ENCODE results near the gene SH2D5.
"Not testable (repeated sequence)": the region's sequence is repeated elsewhere in the genome, so short reads cannot be mapped to it uniquely, and the experiment has no call there.

SH2D5 gene

GRCh38 chr1:20682571-20683236 is 49.8 kb downstream of the SH2D5 start:
- Histone ChIP-seq H4K20me1 (ENCODE audit: insufficient read depth) (no peaks in the 10 kb centered on the region), H3K9ac (no peak overlapping the region), H3K4me2 (no peak overlapping the region), H3K4me1 (ENCODE audit: low read depth, poor library complexity, severe bottlenecking) (peaks cover 18% of the 10 kb centered on the region), H3K36me3 (ENCODE audit: insufficient read depth) (no peaks in the 10 kb centered on the region), H3K27ac (no peak overlapping the region), H3K27me3 (ENCODE audit: insufficient read depth, low read depth) (peaks cover 83% of the 10 kb centered on the region), H2AFZ (ENCODE audit: low read depth) (no peak overlapping the region), H3K79me2 (ENCODE audit: insufficient read depth, low read depth) (no peaks in the 10 kb centered on the region), H3K4me3 (IDR thresholded peaks at IDR 0.05; ENCODE audit: insufficient read depth, low read depth, low read length) (no peak overlapping the region)
- TF ChIP-seq CTCF (conservative IDR thresholded peaks at IDR 0.05; ENCODE audit: low read depth, low read length) = no peak

GRCh38 chr1:20681999-20682398 is 50.5 kb downstream of the SH2D5 start:
- Histone ChIP-seq H4K20me1 (ENCODE audit: insufficient read depth) (no peaks in the 10 kb centered on the region), H3K4me1 (ENCODE audit: low read depth, poor library complexity, severe bottlenecking) (peaks cover 19% of the 10 kb centered on the region), H3K4me3 (IDR thresholded peaks at IDR 0.05; ENCODE audit: insufficient read depth, low read depth, low read length) (no peak overlapping the region), H3K36me3 (ENCODE audit: insufficient read depth) (no peaks in the 10 kb centered on the region), H3K27me3 (ENCODE audit: insufficient read depth, low read depth) (peaks cover 86% of the 10 kb centered on the region), H3K9ac (no peak overlapping the region), H3K79me2 (ENCODE audit: insufficient read depth, low read depth) (no peaks in the 10 kb centered on the region), H3K27ac (no peak overlapping the region), H2AFZ (ENCODE audit: low read depth) (no peak overlapping the region), H3K4me2 (no peak overlapping the region)
- no peak for TF ChIP-seq CTCF (conservative IDR thresholded peaks at IDR 0.05; ENCODE audit: low read depth, low read length)

GRCh38 chr1:20680269-20680668 is 52.2 kb downstream of the SH2D5 start:
- H3K4me3 ChIP-seq (IDR thresholded peaks at IDR 0.05; ENCODE audit: insufficient read depth, low read depth, low read length) = no peak overlapping the region
- no peaks in the 10 kb centered on the region for H4K20me1 ChIP-seq (ENCODE audit: insufficient read depth)
- no peaks in the 10 kb centered on the region for H3K36me3 ChIP-seq (ENCODE audit: insufficient read depth)
- H3K27ac ChIP-seq = no peak overlapping the region
- H3K4me1 ChIP-seq (ENCODE audit: low read depth, poor library complexity, severe bottlenecking) = peaks cover 19% of the 10 kb centered on the region
- peaks cover 87% of the 10 kb centered on the region for H3K27me3 ChIP-seq (ENCODE audit: insufficient read depth, low read depth)
- H3K4me2 ChIP-seq = no peak overlapping the region
- H2AFZ ChIP-seq (ENCODE audit: low read depth) = no peak overlapping the region
- H3K9ac ChIP-seq = no peak overlapping the region
- no peak for TF ChIP-seq CTCF (conservative IDR thresholded peaks at IDR 0.05; ENCODE audit: low read depth, low read length)
- no peaks in the 10 kb centered on the region for H3K79me2 ChIP-seq (ENCODE audit: insufficient read depth, low read depth)

- H3K4me3 ChIP-seq (IDR thresholded peaks at IDR 0.05; ENCODE audit: insufficient read depth, low read depth, low read length) = no peak overlapping the region
- no peak for TF ChIP-seq CTCF (conservative IDR thresholded peaks at IDR 0.05; ENCODE audit: low read depth, low read length)
- no peaks in the 10 kb centered on the region for H4K20me1 ChIP-seq (ENCODE audit: insufficient read depth)
- peaks cover 91% of the 10 kb centered on the region for H3K27me3 ChIP-seq (ENCODE audit: insufficient read depth, low read depth)
- H3K79me2 ChIP-seq (ENCODE audit: insufficient read depth, low read depth) = no peaks in the 10 kb centered on the region
- H3K9ac ChIP-seq = no peak overlapping the region
- H3K4me2 ChIP-seq = peak overlapping the region; percentile 61; the same call in 1 of the 2 replicates
- peaks cover 19% of the 10 kb centered on the region for H3K4me1 ChIP-seq (ENCODE audit: low read depth, poor library complexity, severe bottlenecking)
- H2AFZ ChIP-seq (ENCODE audit: low read depth) = no peak overlapping the region
- no peaks in the 10 kb centered on the region for H3K36me3 ChIP-seq (ENCODE audit: insufficient read depth)
- no peak overlapping the region for H3K27ac ChIP-seq
Observed at GRCh38 chr1:20678599-20678998, 53.9 kb downstream of the SH2D5 start.

GRCh38 chr1:20673626-20674025 is 58.9 kb downstream of the SH2D5 start:
- H4K20me1 ChIP-seq (ENCODE audit: insufficient read depth); H2AFZ ChIP-seq (ENCODE audit: low read depth); H3K4me2 ChIP-seq; H3K9ac ChIP-seq; H3K27ac ChIP-seq; H3K79me2 ChIP-seq (ENCODE audit: insufficient read depth, low read depth); H3K4me3 ChIP-seq (IDR thresholded peaks at IDR 0.05; ENCODE audit: insufficient read depth, low read depth, low read length); H3K36me3 ChIP-seq (ENCODE audit: insufficient read depth): not testable (repeated sequence)
- Histone ChIP-seq H3K27me3 (ENCODE audit: insufficient read depth, low read depth) (peaks cover 78% of the 10 kb centered on the region), H3K4me1 (ENCODE audit: low read depth, poor library complexity, severe bottlenecking) (peaks cover 10% of the 10 kb centered on the region)

Measured in KMS-11 (cell line).